GM12878 (cell line): Measurements from ENCODE around the gene KIF25. TPM values are rescaled to one million over a fixed set of nuclear protein-coding genes. Genes with fewer than 3 reads are reported as not detected.

Experiments
- ATAC-seq: fragments of 200-7000 bp; cut with Tn5 transposase; 3 replicates; pipeline ENCODE4 v1.9.1; 2020; ENCODE audit warnings: mild to moderate bottlenecking, moderate library complexity
- BruUV-seq: library from RNA; stranded (reverse); fragments of 400-500 nt; replicated peaks from 2 replicates; lab custom pipeline; 2021; lab: Mats Ljungman, UMichigan
- CTCF ChIA-PET: fragments of 300-600 bp; sonication (Branson Sonifier 250); formaldehyde crosslinking; extraction: SDS; loops from one replicate; lab custom pipeline; 2021; ENCODE audit warnings: inconsistent platforms; lab: Yijun Ruan, JAX
- POLR2A ChIA-PET: fragments of 350-600 bp; formaldehyde crosslinking; extraction: SDS; loops from one replicate; lab custom pipeline; 2021; ENCODE audit warnings: inconsistent platforms; lab: Charles Lee
- RAD21 ChIA-PET: fragments of 300-600 bp; sonication (Branson Sonifier 250); formaldehyde crosslinking; loops from one replicate; lab custom pipeline; 2023; ENCODE audit warnings: antibody characterized with exemption; ENCODE audit not compliant: unreplicated experiment; lab: Charles Lee
- SMC1A ChIA-PET: fragments of 300-600 bp; sonication (Branson Sonifier 250); formaldehyde crosslinking; loops from one replicate; lab custom pipeline; 2023; ENCODE audit not compliant: unreplicated experiment, uncharacterized antibody; lab: Charles Lee
- DNase-seq: peaks from one replicate; pipeline ENCODE4 v3.0.0-alpha.2; 2011; ENCODE audit warnings: low read depth, low spot score
- FAIRE-seq: peaks from 3 replicates; lab custom pipeline; 2011; peaks lifted over from hg19 to GRCh38; lab: Jason Lieb, UNC
- H2AFZ ChIP-seq: 2 replicates; pipeline ENCODE4 v1.6.0; 2011; ENCODE audit warnings: low read depth, low read length, control low read depth; ENCODE audit not compliant: control insufficient read depth
- H3K27ac ChIP-seq: 2 replicates; pipeline ENCODE4 v1.5.1; 2011; ENCODE audit warnings: control low read depth; ENCODE audit not compliant: control insufficient read depth, insufficient read depth
- H3K27me3 ChIP-seq, 2 experiments: replicated peaks in 1 of 2; 2 replicates each; pipeline versions ENCODE4 v1.6.0 to v1.6.1; 2011; ENCODE audit warnings: low read length in 1 of 2; ENCODE audit not compliant: control insufficient read depth in 2 of 2, insufficient read depth in 2 of 2
- H3K36me3 ChIP-seq, 2 experiments: 2 replicates each; pipeline ENCODE4 v1.5.1; 2011; ENCODE audit warnings: low read length in 1 of 2; ENCODE audit not compliant: control insufficient read depth in 2 of 2, insufficient read depth in 2 of 2
- H3K4me1 ChIP-seq: 2 replicates; pipeline ENCODE4 v1.6.1; 2011; ENCODE audit warnings: mild to moderate bottlenecking, low read length, moderate library complexity, mixed read lengths; ENCODE audit not compliant: control insufficient read depth, insufficient read depth
- H3K4me2 ChIP-seq: 2 replicates; pipeline ENCODE4 v1.6.0; 2011; ENCODE audit warnings: control low read depth; ENCODE audit not compliant: control insufficient read depth, insufficient read depth
- H3K4me3 ChIP-seq: fragments of 200-600 bp; sonication (generic); 2 replicates; pipeline ENCODE4 v1.5.1; 2016
- H3K79me2 ChIP-seq: 2 replicates; pipeline ENCODE4 v1.6.0; 2011; ENCODE audit warnings: low read length; ENCODE audit not compliant: control insufficient read depth, insufficient read depth
- H3K9ac ChIP-seq: 2 replicates; pipeline ENCODE4 v1.8.0; 2011; ENCODE audit warnings: low read length, control low read depth, mixed read lengths; ENCODE audit not compliant: control insufficient read depth, insufficient read depth
- H3K9me3 ChIP-seq: replicated peaks from 3 replicates; pipeline ENCODE4 v1.5.1; 2011; ENCODE audit warnings: mild to moderate bottlenecking, low read length; ENCODE audit not compliant: control insufficient read depth, insufficient read depth
- H4K20me1 ChIP-seq: 2 replicates; pipeline ENCODE4 v1.6.0; 2011; ENCODE audit not compliant: control insufficient read depth, insufficient read depth
- BRCA1 ChIP-seq: IDR thresholded peaks from 2 replicates; pipeline ENCODE4 v1.6.1; 2011; ENCODE audit warnings: low read depth, low read length, improper control_type of control experiment
- DPF2 ChIP-seq: fragments of 450-650 bp; IDR thresholded peaks from 2 replicates; pipeline ENCODE4 v1.6.1; 2017; ENCODE audit warnings: mild to moderate bottlenecking
- ESRRA ChIP-seq: IDR thresholded peaks from 2 replicates; pipeline ENCODE4 v1.6.1; 2012; ENCODE audit warnings: mild to moderate bottlenecking, low read length, improper control_type of control experiment
- MTA2 ChIP-seq: fragments of 450-650 bp; IDR thresholded peaks from 2 replicates; pipeline ENCODE4 v1.6.1; 2016; ENCODE audit warnings: low read depth, mild to moderate bottlenecking, moderate library complexity
- NKRF ChIP-seq: fragments of 450-650 bp; conservative IDR thresholded peaks from 2 replicates; pipeline ENCODE4 v1.6.1; 2017; ENCODE audit warnings: mild to moderate bottlenecking, moderate library complexity
- SUPT20H ChIP-seq: IDR thresholded peaks from 2 replicates; pipeline ENCODE4 v1.6.1; 2011; ENCODE audit warnings: low read depth, mild to moderate bottlenecking, low read length, moderate library complexity, borderline replicate concordance; ENCODE audit not compliant: control insufficient read depth
- TCF12 ChIP-seq: IDR thresholded peaks from 2 replicates; pipeline ENCODE4 v1.6.1; 2011; ENCODE audit warnings: low read depth, mild to moderate bottlenecking, low read length
- ZBED1 ChIP-seq: IDR thresholded peaks from 2 replicates; pipeline ENCODE4 v1.6.1; 2016; ENCODE audit warnings: borderline replicate concordance
- WGBS: methylation state at CpG from one replicate; pipeline ENCODE4 v1.1.6; 2016; ENCODE audit warnings: low lambda C conversion rate; ENCODE audit not compliant: insufficient replicate concordance, insufficient coverage; ENCODE audit errors: missing lambda C conversion rate; 5-methylcytosine and 5-hydroxymethylcytosine counted together
- in situ Hi-C: fragments of 300-500 bp; cut with MboI; formaldehyde crosslinking; loops from 9 replicates; pipeline ENCODE4 v1.14.3; 2018; ENCODE audit warnings: mixed read lengths
- intact Hi-C: fragments of 100-400 bp; cut with micrococcal nuclease; formaldehyde crosslinking; loops from one replicate; pipeline ENCODE4 v1.14.2; 2022; ENCODE audit not compliant: unreplicated experiment
- polyA plus RNA-seq, 11 experiments: library from polyadenylated mRNA; depleted of rRNA in 4 of 11; unstranded in 6 of 11; stranded (reverse) in 5 of 11; fragments of >200 nt; fragmentation: Nextera tagmentation in 4 of 11; fragmentation: Illumina TruSeq in 1 of 11; extraction: Ambion mirVana in 4 of 11; extraction: Trizol in 1 of 11; gene quantifications; 1 replicate in 1 of 11; 2 replicates in 10 of 11; pipeline versions ENCODE4 v1.2.1 to v1.2.3, GENCODE V29; 2011 to 2016; ENCODE audit warnings: inconsistent platforms in 2 of 11, missing spikeins in 2 of 11, low read depth in 1 of 11
- total RNA-seq, 4 experiments: library from RNA; depleted of rRNA in 3 of 4; stranded (reverse); fragments of >200 nt in 3 of 4; fragmentation: Illumina TruSeq in 1 of 4; extraction: Trizol in 1 of 4; gene quantifications; 2 replicates each; pipeline versions ENCODE4 v1.2.1 to v1.2.3, GENCODE V29; 2013 to 2021

The KIF25 gene
- total and polyA plus RNA-seq, 10 of the 15 experiments (the other 5 are each of a cell fraction or from before 2014, with no cell fraction given) = not detected

- 36% methylated on average over 15 of the region's 15 CpGs for WGBS
- SMC1A ChIA-PET = interaction anchor here (0.5 kb wide), 1 partner anchor 98 kb away, joined by 3 read pairs; no protein-coding TSS in a partner anchor
- H4K20me1 ChIP-seq = no peaks in the 10 kb centered on the region
- H3K27ac ChIP-seq = no peak overlapping the region
- H2AFZ ChIP-seq = no peak overlapping the region
- CTCF ChIA-PET = no interaction called here
- POLR2A ChIA-PET = no interaction called here
- no peak overlapping the region for H3K9ac ChIP-seq
- DNase-seq = no peak
- no peak overlapping the region for H3K4me2 ChIP-seq
- TF ChIP-seq SUPT20H (no peak), DPF2 (no peak), ZBED1 (no peak), ESRRA (no peak), BRCA1 (no peak), MTA2 (no peak), TCF12 (no peak), NKRF (no peak)
- in situ Hi-C loops (no loop called here), intact Hi-C loops (no loop called here)
- no TSS peak for BruUV-seq
- no peak overlapping the region for H3K4me3 ChIP-seq
- no peaks in the 10 kb centered on the region for H3K4me1 ChIP-seq
- no peak for ATAC-seq
- no peaks in the 10 kb centered on the region; the same call in 2 of the 3 replicates for H3K9me3 ChIP-seq
- no peak for FAIRE-seq
- no peaks in the 10 kb centered on the region for H3K79me2 ChIP-seq
- H3K27me3 ChIP-seq = no peaks in the 10 kb centered on the region
- RAD21 ChIA-PET = no interaction called here
- no peaks in the 10 kb centered on the region for H3K36me3 ChIP-seq
Observed at GRCh38 chr6:168041928-168042327, 44.5 kb downstream of the KIF25 start.
